NCI-H1930 (cell line): ENCODE data around the gene MYL3.
A peak's percentile ranks its signal among the peaks of the same experiment; 100 is the strongest.

Source experiments
- DNase-seq, 2 experiments: peaks; one replicate each; lab custom pipeline; 2025; lab: John Stamatoyannopoulos, UW

The MYL3 gene

DNA sequence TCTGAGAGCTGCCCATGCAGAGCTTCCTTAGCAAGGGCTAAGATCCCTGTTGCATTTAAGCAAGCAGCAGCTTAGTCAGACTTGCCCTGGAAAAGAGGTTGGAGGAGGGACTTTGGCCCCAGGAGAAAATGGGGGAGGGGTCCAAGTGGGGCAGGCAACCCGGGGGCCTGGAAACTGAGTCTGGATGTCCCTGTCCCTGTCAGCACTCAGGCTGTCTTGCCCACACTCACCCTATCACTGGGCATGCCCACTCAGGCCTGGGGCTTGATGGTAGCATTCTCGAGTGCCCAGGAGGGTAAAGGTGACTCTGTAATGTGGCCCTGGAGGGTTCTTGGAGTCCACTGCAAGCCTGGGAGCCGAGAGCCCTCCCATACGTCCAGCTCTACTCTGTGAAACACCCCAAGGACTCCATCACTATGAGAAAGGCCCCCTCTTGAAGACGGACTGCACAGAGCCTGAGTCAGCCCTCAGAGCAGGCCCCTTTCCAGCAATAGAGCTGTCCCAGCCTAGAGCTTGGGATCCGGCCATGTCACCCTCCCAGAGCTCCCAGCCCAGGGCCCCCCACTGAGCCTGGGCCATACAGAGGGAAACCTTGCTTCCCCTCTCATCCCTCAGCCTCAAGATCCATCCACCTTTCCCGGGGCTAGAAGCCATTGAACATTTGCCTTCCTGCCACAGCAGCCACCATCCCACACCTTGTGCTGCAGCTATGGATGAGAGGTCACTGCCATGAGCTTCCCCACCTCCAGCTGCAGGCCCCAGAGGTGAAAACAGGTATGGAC lies 13.4 kb downstream of the MYL3 start:
- no peak for DNase-seq

GRCh38 chr3:46849045-46849631 lies 14.1 kb downstream of the MYL3 start:
- no peak for DNase-seq

DNA sequence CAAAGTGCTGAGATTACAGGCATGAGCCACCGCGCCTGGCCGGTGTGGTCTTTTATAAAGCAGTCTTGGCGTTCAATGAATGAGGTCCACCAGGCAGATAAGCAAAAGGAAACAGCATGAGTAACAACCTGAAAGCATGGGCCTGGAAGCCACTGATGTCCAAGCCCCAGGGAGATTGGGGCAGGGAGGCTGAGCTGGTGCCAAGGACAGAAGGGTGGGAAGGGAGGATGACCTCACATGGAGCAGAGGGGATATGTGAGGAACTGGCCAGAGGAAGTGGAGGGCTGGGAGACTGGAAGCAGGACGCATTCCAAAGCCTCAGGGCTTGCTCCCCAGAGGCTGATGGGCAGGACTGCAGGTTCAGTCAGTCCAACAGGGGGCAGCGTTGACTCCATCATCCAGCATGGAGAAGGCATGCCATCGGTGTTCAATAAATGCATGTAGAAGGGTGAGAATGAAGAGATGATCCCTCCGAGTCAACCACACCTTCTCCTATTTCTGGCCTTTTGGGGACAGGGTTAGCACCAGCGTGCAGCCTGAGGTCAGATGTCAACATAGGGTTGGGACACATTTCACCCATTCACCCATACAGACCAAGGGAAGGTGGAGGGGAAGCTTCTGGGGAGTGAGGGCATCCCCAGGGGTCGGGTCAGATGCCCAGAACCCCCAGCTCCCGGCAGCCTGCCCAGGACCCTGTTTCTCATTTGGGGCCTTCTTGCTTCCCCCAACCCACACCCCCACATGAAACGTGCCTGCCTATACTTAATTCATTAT lies 14.8 kb downstream of the MYL3 start:
- DNase-seq = no peak

DNA sequence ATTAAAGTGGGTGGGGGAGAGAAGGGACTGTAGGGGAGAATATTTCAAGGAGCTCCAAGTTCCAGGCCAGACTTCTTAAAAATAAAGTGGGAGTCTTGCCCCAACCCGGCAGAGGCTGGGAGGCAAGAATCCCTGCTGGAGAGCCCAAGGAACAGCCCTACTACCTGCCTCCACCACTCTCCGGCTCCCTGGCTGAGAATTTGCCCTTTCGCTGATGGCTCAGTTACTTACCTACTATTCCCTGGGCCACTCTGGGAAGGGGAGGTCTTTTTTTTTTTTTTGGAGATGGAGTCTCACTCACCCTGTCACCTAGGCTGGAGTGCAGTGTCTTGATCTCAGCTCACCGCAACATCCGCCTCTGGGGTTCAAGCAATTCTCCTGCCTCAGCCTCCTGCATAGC lies 15.5 kb downstream of the MYL3 start:
- DNase-seq = no peak

DNA sequence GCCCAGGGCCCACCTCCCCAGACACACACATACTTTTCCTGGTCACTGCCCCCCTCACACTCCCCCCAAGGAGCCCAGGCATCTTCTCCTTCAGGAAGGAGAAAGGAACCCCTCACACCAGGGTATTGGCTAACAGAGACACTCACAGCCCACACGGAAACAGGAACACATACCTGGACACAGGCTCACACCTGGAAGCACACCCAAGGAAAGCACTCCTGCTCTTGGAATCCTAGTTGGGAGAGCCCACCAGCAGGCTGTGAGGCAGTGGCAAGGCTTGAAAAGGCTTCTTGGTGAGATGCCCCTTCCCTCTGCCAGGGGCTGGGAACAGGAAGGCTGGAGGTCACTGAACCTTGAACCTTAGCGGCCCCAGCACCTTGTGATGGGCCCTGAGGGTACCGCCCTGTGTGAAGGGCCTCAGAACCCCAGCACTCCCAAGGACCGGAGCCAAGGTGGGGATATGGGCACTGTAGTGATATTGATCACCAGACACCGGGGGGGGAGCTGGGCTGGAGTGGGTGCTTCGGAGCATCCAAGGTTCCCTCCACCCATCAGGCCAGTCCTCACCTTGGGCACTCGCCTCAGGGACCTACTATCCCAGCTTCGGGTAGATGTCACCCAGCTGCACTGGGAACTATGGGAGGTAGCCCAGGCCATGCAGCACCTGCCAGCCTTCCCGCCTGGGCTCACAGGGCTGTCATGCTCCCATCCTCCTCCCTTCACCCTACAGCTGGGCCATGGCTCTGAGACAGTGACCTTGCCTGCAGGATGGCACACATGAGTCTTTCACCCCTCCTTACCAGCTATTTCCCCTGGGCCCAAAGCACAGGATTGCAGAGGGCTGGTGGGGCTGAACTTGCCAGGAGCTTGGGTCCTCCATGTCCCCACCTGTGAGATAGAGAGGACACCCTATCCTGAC lies 16.4 kb downstream of the MYL3 start:
- no peak for DNase-seq

GRCh38 chr3:46845860-46846623 lies 17.2 kb downstream of the MYL3 start:
- peak; percentile 46 to 55 for DNase-seq

DNA sequence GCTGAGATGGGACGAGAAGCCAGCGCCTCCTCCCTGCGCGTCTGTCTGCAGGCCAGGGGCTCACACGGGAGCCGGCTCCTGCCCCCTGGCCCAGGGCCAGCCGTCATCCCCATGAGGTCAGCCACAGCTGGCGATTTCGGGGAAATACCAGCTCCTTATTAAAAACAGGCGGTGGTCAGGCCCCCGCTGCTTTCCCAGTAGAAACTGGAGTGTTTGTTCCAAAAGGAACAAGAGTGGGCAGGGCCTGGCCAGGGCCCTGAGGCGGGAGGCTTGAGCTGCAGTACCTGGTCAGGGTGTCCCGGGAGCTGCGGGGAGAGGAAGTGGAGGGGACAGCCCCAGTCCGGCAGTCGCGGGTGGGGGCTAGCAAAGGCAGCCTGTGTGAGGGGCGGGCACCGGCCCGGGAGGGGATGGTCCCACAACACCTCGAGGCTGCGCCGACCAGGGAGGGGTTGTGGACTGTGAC lies 17.8 kb downstream of the MYL3 start:
- no peak for DNase-seq

DNA sequence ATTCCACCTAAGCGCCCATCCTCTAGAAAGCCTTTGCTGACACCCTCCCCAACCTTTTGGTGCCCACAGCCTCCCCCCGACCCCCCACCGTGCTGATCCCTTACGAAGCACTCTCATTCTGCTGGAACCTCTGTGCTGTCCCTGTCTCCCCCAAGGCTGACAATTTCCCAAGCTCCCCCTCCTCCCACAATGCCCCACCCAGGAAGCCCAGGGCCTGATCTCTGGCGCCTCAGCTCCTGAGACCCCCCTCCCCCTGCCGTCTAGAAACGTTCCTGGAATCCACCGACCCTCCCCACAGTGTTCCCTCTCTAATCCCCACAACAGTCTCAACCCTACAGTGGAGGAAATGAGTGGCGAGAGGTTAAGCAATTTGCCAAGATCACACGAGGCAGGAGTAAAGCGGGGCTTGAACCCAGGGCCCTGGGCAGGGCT lies 18.3 kb downstream of the MYL3 start:
- no peak for DNase-seq

- no peak for DNase-seq
These were observed 18.8 kb downstream of the MYL3 start for GRCh38 chr3:46844397-46844796.

DNA sequence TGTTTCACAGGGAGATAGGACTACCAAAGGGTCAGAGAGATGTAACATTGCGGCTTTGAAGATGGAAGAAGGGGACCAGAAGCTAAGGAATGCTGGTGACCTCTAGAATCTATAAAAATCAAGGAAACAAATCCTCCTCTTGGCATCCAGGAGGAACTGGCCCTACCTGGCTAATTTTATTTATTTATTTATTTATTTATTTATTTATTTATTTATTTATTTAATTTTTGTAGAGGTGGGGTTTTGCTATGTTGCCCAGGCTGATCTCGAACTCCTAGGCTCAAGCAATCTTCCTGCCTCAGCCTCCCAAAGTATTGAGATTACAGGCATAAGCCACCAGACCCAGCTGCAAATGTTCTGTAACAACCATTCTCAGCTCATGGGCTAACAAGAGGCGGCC lies 19.7 kb downstream of the MYL3 start:
- no peak for DNase-seq

DNA sequence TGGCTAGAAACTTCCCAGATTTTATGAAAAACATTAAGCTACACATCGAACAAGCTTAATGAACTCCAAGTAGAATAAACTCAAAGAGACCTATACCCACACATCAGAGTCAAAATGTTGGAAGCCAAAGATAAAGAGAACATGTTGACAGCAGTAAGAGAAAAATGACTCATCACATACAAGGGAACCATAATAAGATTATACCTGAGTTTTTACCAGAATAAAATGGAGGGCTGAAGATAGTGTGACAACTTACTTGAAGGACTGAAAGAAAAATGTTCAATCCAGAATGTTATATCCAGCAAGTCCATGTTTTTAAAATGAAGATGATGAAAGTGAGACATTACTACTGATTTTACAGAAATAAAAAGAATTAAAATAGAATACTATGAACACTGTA lies 22.8 kb downstream of the MYL3 start:
- DNase-seq = no peak

DNA sequence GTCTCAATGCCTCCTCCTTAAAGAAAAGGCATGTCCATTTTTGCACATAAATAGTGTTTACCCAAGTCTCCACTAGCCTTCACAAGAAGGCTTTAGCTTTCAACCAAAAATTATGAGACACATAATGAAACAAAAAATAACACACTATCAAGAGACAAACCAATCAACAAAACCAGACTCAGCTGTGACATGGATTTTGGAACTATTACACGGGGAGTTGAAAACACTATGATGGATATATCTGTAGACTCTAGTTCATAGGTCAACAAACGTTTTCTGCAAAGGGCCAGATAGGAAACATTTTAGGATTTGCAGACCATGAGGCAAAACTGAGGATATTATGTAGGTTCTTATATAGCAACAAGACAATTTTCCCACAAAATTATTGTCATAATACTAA lies 24.9 kb downstream of the MYL3 start:
- DNase-seq = no peak

DNA sequence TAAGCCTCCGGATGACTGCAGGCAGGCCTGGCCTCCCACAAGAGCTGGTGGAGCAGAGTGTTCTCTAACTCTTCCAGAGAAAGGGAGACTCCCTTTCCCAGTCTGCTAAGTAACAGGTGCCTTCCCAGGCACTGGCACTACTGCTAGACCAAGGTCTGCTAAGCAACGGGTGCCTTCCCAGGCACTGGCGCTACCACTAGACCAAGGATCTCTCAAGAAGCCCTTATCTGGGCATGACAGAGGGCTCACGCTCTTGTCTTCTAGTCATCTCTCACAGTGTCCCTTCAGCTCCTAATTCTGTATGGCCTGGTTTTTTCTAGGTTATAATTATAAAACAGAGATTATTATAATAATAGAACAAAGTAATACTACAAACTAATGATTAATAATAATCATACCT lies 27.8 kb downstream of the MYL3 start:
- no peak for DNase-seq

- no peak for DNase-seq
These were observed 28.2 kb downstream of the MYL3 start for GRCh38 chr3:46835054-46835453.

GRCh38 chr3:46833346-46834300 lies 29.6 kb downstream of the MYL3 start:
- no peak for DNase-seq

DNA sequence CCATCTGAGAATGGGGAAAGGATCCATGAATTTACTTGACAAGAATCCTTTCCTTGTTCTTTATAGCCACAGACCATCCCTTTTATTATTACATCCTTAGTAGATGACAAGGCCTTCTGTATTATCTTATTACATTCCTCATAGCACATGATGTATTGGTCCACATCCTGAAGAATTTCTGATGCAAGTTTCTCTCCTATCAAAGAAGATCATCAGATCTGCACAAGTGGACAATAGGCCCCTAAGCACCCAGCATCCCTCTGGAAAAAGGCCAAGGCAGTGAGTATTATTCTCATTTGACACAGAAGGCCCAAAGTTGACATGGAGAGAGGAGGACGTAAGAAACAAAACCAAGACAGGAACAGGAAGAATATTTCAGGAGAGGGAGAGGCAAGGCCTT lies 31.4 kb downstream of the MYL3 start:
- no peak for DNase-seq

GRCh38 chr3:46831316-46831715 lies 31.9 kb downstream of the MYL3 start:
- no peak for DNase-seq

DNA sequence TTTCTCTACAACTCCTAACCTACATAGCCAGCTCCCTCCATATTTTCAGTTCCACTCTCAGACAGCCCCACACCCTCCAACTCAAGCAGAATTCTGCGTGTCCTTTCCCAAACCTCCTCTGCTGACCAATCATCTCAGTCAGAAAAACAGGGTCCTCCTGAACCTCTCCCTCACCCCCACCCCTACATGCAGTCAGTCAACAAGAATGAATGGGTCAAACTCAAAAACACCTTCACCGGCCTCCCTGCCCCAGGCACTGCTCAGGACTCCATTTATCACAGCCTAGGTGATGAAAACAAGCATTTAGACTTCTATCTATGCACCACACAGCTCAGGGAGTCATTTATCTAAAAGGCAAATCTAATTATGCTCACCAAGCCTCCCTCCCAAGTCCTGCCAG lies 32.4 kb downstream of the MYL3 start:
- no peak for DNase-seq

- DNase-seq = no peak
These were observed 33.5 kb downstream of the MYL3 start for GRCh38 chr3:46829699-46830208.

DNA sequence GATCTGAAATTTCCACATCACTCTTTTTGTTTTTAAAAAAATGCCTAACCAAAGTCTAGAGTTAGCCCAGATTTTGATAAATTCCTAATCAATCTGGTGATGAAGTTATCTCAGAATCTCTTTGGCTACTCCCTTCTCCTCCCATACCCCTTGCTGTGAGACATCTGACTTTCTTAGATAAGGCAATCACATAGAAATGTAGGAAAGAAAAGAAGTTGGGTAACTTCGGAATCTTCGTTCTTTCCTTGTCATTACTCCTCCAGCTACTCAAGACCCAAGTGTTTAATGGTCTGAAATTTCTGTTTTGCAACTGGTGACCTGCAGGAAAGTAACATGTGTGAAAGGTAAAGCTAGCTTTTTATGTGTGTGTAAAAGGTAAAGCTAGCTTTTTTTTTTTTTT lies 37.8 kb downstream of the MYL3 start:
- no peak for DNase-seq
